Hepatocyte (in vitro differentiated cells): ENCODE measurements around the gene UBR1. TPM values are rescaled to one million over a fixed set of nuclear protein-coding genes. Genes with fewer than 3 reads are reported as not detected.

Experiments used
- DNase-seq: peaks from one replicate; pipeline ENCODE4 v3.0.0-alpha.2; 2016; ENCODE audit warnings: low spot score
- H2AFZ ChIP-seq: fragments of 200-600 bp; sonication (generic); 2 replicates; pipeline ENCODE4 v1.6.0; 2016; ENCODE audit warnings: antibody characterized with exemption, mild to moderate bottlenecking
- H3K27ac ChIP-seq: fragments of 200-600 bp; sonication (generic); 2 replicates; pipeline ENCODE4 v1.5.1; 2016; ENCODE audit warnings: mild to moderate bottlenecking
- H3K27me3 ChIP-seq: fragments of 200-600 bp; sonication (generic); 2 replicates; pipeline ENCODE4 v1.6.1; 2016
- H3K36me3 ChIP-seq: fragments of 200-600 bp; sonication (generic); replicated peaks from 2 replicates; pipeline ENCODE4 v1.5.1; 2016; ENCODE audit warnings: low read depth; ENCODE audit not compliant: insufficient read depth
- H3K4me1 ChIP-seq: fragments of 200-600 bp; sonication (generic); 2 replicates; pipeline ENCODE4 v1.5.1; 2016; ENCODE audit warnings: mild to moderate bottlenecking, moderate library complexity; ENCODE audit not compliant: insufficient read depth
- H3K4me2 ChIP-seq: fragments of 200-600 bp; sonication (generic); 2 replicates; pipeline ENCODE4 v1.6.0; 2016
- H3K4me3 ChIP-seq: fragments of 200-600 bp; sonication (generic); 2 replicates; pipeline ENCODE4 v1.5.1; 2016; ENCODE audit warnings: mild to moderate bottlenecking
- H3K79me2 ChIP-seq: fragments of 200-600 bp; sonication (generic); 2 replicates; pipeline ENCODE4 v1.6.0; 2017; ENCODE audit warnings: mild to moderate bottlenecking
- H3K9me2 ChIP-seq: fragments of 200-600 bp; sonication (generic); replicated peaks from 2 replicates; pipeline ENCODE4 v1.6.0; 2017; ENCODE audit warnings: mild to moderate bottlenecking; ENCODE audit not compliant: insufficient read depth
- H3K9me3 ChIP-seq: fragments of 200-600 bp; sonication (generic); 2 replicates; pipeline ENCODE4 v1.5.1; 2016; ENCODE audit warnings: low read depth, mild to moderate bottlenecking
- H4K20me1 ChIP-seq: fragments of 200-600 bp; sonication (generic); 2 replicates; pipeline ENCODE4 v1.6.0; 2016; ENCODE audit warnings: mild to moderate bottlenecking; ENCODE audit not compliant: insufficient read depth, poor library complexity, severe bottlenecking
- EZH2 ChIP-seq: fragments of 200-600 bp; sonication (generic); IDR thresholded peaks from 2 replicates; pipeline ENCODE4 v1.6.1; 2016; ENCODE audit warnings: antibody characterized with exemption, mild to moderate bottlenecking, borderline replicate concordance
- EZH2phosphoT487 ChIP-seq: fragments of 200-600 bp; sonication (generic); IDR thresholded peaks from one replicate; pipeline ENCODE4 v1.6.1; 2018; ENCODE audit warnings: antibody characterized with exemption, mild to moderate bottlenecking, low read depth, moderate library complexity; ENCODE audit not compliant: unreplicated experiment, severe bottlenecking
- WGBS: methylation state at CpG from one replicate; pipeline ENCODE4 v1.1.6; 2016; ENCODE audit warnings: low lambda C conversion rate; ENCODE audit errors: missing lambda C conversion rate; 5-methylcytosine and 5-hydroxymethylcytosine counted together
- polyA plus RNA-seq: library from polyadenylated mRNA; unstranded; fragments of >200 nt; fragmentation: Nextera tagmentation; extraction: Ambion mirVana; gene quantifications from 2 replicates; pipeline ENCODE4 v1.2.1, GENCODE V29; 2016
- total RNA-seq: library from RNA; depleted of rRNA; stranded (reverse); fragments of >200 nt; gene quantifications from 2 replicates; pipeline ENCODE4 v1.2.3, GENCODE V29; 2014
- TF ChIP-seq, protein P1 (sequence below): fragments of 200-600 bp; sonication (generic); IDR thresholded peaks from 2 replicates; pipeline ENCODE4 v1.5.1; 2016; ENCODE audit warnings: antibody characterized with exemption, mild to moderate bottlenecking; ENCODE audit not compliant: poor library complexity

UBR1 gene
- total and polyA plus RNA-seq, 2 experiments from 2014 or later = 14.8 to 32.5 TPM

DNA sequence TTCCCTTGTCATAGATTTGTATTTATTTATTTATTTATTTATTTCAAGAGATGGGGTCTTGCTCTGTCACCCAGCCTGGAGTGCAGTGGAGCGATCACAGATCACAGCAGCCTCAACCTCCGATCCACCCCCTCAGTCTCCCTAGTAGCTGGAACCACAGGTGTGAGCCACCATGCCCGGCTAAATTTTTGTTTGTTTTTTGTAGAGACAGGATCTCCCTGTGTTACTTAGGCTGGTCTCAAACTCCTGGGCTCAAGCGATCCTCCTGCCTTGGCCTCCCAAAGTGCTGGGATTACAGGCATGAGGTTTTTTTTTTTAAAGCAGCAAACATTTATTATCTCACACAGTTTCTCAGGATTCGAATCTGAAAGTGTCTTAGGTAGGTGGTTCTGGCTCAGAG lies 187.8 kb downstream of the UBR1 start:
- Histone ChIP-seq H3K79me2 (peaks cover 41% of the 10 kb centered on the region), H3K4me2 (no peak overlapping the region), H4K20me1 (peaks cover 4% of the 10 kb centered on the region), H3K4me3 (no peak overlapping the region), H3K4me1 (peaks cover 11% of the 10 kb centered on the region), H3K9me3 (no peaks in the 10 kb centered on the region), H2AFZ (no peak overlapping the region), H3K9me2 (no peaks in the 10 kb centered on the region), H3K36me3 (no peaks in the 10 kb centered on the region), H3K27ac (no peak overlapping the region), H3K27me3 (no peaks in the 10 kb centered on the region)
- no peak for TF ChIP-seq EZH2phosphoT487
- TF ChIP-seq EZH2 = no peak
- TF ChIP-seq, protein P1, sequence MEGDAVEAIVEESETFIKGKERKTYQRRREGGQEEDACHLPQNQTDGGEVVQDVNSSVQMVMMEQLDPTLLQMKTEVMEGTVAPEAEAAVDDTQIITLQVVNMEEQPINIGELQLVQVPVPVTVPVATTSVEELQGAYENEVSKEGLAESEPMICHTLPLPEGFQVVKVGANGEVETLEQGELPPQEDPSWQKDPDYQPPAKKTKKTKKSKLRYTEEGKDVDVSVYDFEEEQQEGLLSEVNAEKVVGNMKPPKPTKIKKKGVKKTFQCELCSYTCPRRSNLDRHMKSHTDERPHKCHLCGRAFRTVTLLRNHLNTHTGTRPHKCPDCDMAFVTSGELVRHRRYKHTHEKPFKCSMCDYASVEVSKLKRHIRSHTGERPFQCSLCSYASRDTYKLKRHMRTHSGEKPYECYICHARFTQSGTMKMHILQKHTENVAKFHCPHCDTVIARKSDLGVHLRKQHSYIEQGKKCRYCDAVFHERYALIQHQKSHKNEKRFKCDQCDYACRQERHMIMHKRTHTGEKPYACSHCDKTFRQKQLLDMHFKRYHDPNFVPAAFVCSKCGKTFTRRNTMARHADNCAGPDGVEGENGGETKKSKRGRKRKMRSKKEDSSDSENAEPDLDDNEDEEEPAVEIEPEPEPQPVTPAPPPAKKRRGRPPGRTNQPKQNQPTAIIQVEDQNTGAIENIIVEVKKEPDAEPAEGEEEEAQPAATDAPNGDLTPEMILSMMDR = no peak
- no peak for DNase-seq
- WGBS = 90% methylated on average over 5 of the region's 5 CpGs

DNA sequence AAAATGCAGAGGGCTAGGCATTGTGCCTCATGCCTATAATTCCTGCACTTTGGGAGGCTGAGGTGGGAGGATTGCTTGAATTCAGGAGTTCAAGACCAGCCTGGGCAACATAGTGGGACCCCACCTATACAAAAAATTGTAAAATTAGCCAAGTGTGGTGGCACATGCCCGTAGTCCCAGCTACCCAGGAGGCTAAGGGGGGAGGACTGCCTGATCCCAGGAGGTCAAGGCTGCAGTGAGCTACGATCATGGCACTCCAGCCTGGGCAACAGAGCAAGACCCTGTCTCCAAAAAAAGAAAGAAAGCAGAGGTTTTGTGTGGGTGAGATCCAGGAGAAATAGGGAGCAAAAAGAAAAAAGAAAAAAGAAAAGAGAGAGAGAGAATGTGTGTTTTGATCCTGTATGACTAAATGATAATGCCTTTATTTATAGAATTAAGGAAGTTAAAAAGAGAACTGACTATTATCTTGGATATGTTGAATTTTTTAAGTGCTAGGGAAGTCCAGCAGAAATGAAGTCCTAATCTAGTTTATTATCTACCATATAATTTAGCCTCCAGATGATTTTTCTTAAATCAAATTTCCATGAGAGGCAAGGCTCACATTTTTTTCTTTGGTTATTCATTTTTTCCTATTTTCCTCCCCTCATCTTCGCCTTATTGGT lies 190.1 kb downstream of the UBR1 start:
- H3K9me2 ChIP-seq = no peaks in the 10 kb centered on the region
- DNase-seq = no peak
- H4K20me1 ChIP-seq = peaks cover 4% of the 10 kb centered on the region
- H3K9me3 ChIP-seq = no peaks in the 10 kb centered on the region
- no peaks in the 10 kb centered on the region for H3K27me3 ChIP-seq
- no peaks in the 10 kb centered on the region for H3K36me3 ChIP-seq
- 97% methylated on average over 3 of the region's 3 CpGs for WGBS
- no peak overlapping the region for H2AFZ ChIP-seq
- no peak overlapping the region for H3K27ac ChIP-seq
- H3K4me1 ChIP-seq = peaks cover 11% of the 10 kb centered on the region
- H3K79me2 ChIP-seq = peaks cover 55% of the 10 kb centered on the region
- TF ChIP-seq, protein P1 = no peak
- TF ChIP-seq EZH2phosphoT487 (no peak), EZH2 (no peak)
- H3K4me2 ChIP-seq = no peak overlapping the region
- H3K4me3 ChIP-seq = no peak overlapping the region

DNA sequence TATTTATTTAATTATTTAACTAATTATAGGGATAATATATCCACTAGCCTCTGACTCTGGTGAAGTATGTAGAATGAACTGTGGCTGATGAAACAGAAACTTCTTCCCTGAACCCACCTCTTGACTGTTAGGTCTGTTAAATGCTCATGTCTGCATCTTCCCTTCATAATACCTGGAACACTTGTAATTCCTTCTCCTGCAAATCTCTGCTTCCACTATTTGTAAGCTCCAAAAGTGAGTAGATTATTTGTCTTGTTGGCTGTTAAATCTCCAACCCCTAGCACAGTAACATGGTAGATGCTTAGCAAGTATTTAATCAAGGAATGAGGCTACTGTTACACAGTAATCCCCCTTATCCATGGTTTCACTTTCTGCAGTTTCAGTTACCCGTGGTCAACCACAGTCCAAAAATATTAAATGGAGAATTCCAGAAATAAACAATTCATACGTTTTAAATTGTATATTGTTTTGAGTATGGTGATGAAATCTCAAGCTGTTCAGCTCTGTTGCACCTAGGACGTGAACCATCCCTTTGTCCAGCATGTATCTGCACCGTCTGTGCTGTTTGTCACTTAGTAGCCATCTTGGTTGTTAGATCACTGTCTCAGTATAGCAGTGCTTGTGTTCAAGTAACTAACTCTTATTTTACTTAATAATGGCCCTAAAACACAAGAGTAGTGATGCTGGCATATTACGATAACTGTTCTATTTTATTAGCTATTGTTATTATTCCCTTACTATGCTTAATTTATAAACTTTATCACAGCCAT lies 190.9 kb downstream of the UBR1 start:
- Histone ChIP-seq H3K9me2 (no peaks in the 10 kb centered on the region), H3K9me3 (no peaks in the 10 kb centered on the region), H3K4me3 (no peak overlapping the region), H3K27me3 (no peaks in the 10 kb centered on the region), H3K79me2 (peaks cover 64% of the 10 kb centered on the region), H3K27ac (no peak overlapping the region), H4K20me1 (peaks cover 4% of the 10 kb centered on the region), H3K4me2 (no peak overlapping the region), H3K4me1 (peaks cover 11% of the 10 kb centered on the region), H2AFZ (no peak overlapping the region), H3K36me3 (no peaks in the 10 kb centered on the region)
- no peak for DNase-seq
- TF ChIP-seq EZH2 (no peak), EZH2phosphoT487 (no peak)
- TF ChIP-seq, protein P1 = no peak
- 80% methylated on average over 5 of the region's 5 CpGs for WGBS
